ENCODE results near the gene FLT3LG. TPM values are rescaled to one million over a fixed set of nuclear protein-coding genes. Genes with fewer than 3 reads are reported as not detected.
A peak's percentile ranks its signal among the peaks of the same experiment; 100 is the strongest.

FLT3LG gene
- total and polyA plus RNA-seq, 2 experiments from 2014 or later: 1.3 to 4.6 TPM

GRCh38 chr19:49498475-49498874 is 24.5 kb downstream of the FLT3LG start:
- Histone ChIP-seq H3K9me3 (ENCODE audit: low read depth) (no peaks in the 10 kb centered on the region), H3K79me2 (ENCODE audit: insufficient read depth) (peaks cover 29% of the 10 kb centered on the region), H3K4me3 (peak overlapping the region; percentile 91; the same call in 1 of the 2 replicates), H3K36me3 (ENCODE audit: low read depth) (peaks cover 19% of the 10 kb centered on the region), H2AFZ (no peak overlapping the region), H3K27me3 (replicated peaks; ENCODE audit: insufficient read depth) (no peaks in the 10 kb centered on the region), H3K4me1 (ENCODE audit: insufficient read depth) (peaks cover 17% of the 10 kb centered on the region), H3K27ac (no peak overlapping the region), H3K4me2 (ENCODE audit: unreplicated experiment) (peak overlapping the region; percentile 96), H4K20me1 (ENCODE audit: insufficient read depth) (0 out of 2 replicates have a peak, but pooled peaks cover 9% of the 10 kb centered on the region), H3F3A (ENCODE audit: insufficient read depth) (peaks cover 46% of the 10 kb centered on the region), H3K9me2 (ENCODE audit: insufficient read depth) (no peaks in the 10 kb centered on the region), H3K9ac (peak overlapping the region; percentile 96; the same call in 1 of the 2 replicates)
- WGBS, 2 experiments (ENCODE audit: low coverage in 1 of 2, low lambda C conversion rate in 2 of 2, missing lambda C conversion rate in 2 of 2): 65 to 69% methylated on average over 7 of the region's 7 CpGs
- TF ChIP-seq EZH2 (IDR thresholded peaks at IDR 0.05; ENCODE audit: insufficient read depth, poor library complexity, severe bottlenecking) (no peak), EZH2phosphoT487 (IDR thresholded peaks at IDR 0.05; ENCODE audit: insufficient read depth, low read depth) (no peak)
- DNase-seq: no peak
- in situ Hi-C loops (cut with MboI): no loop called here

- DNase-seq: no peak
- H3K9me2 ChIP-seq (ENCODE audit: insufficient read depth): no peaks in the 10 kb centered on the region
- no peaks in the 10 kb centered on the region for H3K9me3 ChIP-seq (ENCODE audit: low read depth)
- H2AFZ ChIP-seq: no peak overlapping the region
- WGBS, 2 experiments (ENCODE audit: low coverage in 1 of 2, low lambda C conversion rate in 2 of 2, missing lambda C conversion rate in 2 of 2): 70 to 75% methylated on average over 9 to 19 of the region's 19 CpGs
- H3F3A ChIP-seq (ENCODE audit: insufficient read depth): peaks cover 45% of the 10 kb centered on the region
- peaks cover 19% of the 10 kb centered on the region for H3K36me3 ChIP-seq (ENCODE audit: low read depth)
- peaks cover 17% of the 10 kb centered on the region for H3K4me1 ChIP-seq (ENCODE audit: insufficient read depth)
- H3K4me3 ChIP-seq: no peak overlapping the region
- peak overlapping the region; percentile 96; the same call in 1 of the 2 replicates for H3K9ac ChIP-seq
- in situ Hi-C loops (cut with MboI): no loop called here
- no peak overlapping the region for H3K27ac ChIP-seq
- 0 out of 2 replicates have a peak, but pooled peaks cover 9% of the 10 kb centered on the region for H4K20me1 ChIP-seq (ENCODE audit: insufficient read depth)
- peaks cover 29% of the 10 kb centered on the region for H3K79me2 ChIP-seq (ENCODE audit: insufficient read depth)
- no peak overlapping the region for H3K4me2 ChIP-seq (ENCODE audit: unreplicated experiment)
- H3K27me3 ChIP-seq (replicated peaks; ENCODE audit: insufficient read depth): no peaks in the 10 kb centered on the region
- TF ChIP-seq EZH2 (IDR thresholded peaks at IDR 0.05; ENCODE audit: insufficient read depth, poor library complexity, severe bottlenecking): no peak
- no peak for TF ChIP-seq EZH2phosphoT487 (IDR thresholded peaks at IDR 0.05; ENCODE audit: insufficient read depth, low read depth)
Measured at GRCh38 chr19:49499030-49499670, 25.1 kb downstream of the FLT3LG start.

DNA sequence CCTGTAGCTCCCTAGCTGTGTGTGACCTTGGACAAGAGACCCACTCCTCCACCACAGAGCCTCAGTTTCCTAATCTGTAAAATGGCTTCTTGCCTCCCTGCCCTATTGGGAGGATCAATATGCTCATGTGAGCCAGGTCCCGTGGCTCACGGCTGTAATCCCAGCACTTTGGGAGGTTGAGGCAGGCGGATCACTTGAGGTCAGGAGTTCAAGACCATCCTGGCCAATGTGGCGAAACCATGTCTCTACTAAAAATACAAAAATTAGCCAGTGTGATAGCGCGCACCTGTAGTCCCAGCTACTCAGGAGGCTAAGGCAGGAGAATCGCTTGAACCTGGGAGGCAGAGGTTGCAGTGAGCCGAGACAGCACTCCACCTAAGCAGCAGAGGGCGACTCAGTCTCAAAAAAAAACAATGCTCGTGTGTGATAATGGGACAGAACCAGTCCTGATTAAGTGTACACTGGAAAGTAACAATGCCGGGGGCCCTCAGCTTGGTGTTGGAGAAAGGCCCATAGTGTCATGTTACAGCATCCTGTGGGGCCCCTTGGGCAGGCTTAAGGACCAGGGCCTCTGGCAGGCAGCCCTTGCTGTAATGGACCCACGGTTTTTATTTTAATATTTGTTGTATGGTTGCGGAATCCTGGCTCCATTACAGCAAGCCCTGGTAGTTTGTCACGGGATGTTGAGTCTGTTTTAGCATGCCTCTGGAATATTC is 29.0 kb downstream of the FLT3LG start:
- Histone ChIP-seq H3F3A (ENCODE audit: insufficient read depth) (peaks cover 27% of the 10 kb centered on the region), H3K4me3 (no peak overlapping the region), H3K9me2 (ENCODE audit: insufficient read depth) (no peaks in the 10 kb centered on the region), H3K9ac (0 out of 2 replicates have a peak overlapping the region, but pooled peaks have one; percentile 0), H3K9me3 (ENCODE audit: low read depth) (no peaks in the 10 kb centered on the region), H3K27ac (no peak overlapping the region), H3K79me2 (ENCODE audit: insufficient read depth) (peaks cover 11% of the 10 kb centered on the region), H4K20me1 (ENCODE audit: insufficient read depth) (0 out of 2 replicates have a peak, but pooled peaks cover 4% of the 10 kb centered on the region), H2AFZ (peak overlapping the region; percentile 55), H3K36me3 (ENCODE audit: low read depth) (peaks cover 12% of the 10 kb centered on the region), H3K27me3 (replicated peaks; ENCODE audit: insufficient read depth) (no peaks in the 10 kb centered on the region), H3K4me2 (ENCODE audit: unreplicated experiment) (peak overlapping the region; percentile 13), H3K4me1 (ENCODE audit: insufficient read depth) (peaks cover 10% of the 10 kb centered on the region)
- WGBS, 2 experiments (ENCODE audit: low coverage in 1 of 2, low lambda C conversion rate in 2 of 2, missing lambda C conversion rate in 2 of 2): 42 to 45% methylated on average over 14 of the region's 14 CpGs
- TF ChIP-seq EZH2 (IDR thresholded peaks at IDR 0.05; ENCODE audit: insufficient read depth, poor library complexity, severe bottlenecking) (no peak), EZH2phosphoT487 (IDR thresholded peaks at IDR 0.05; ENCODE audit: insufficient read depth, low read depth) (no peak)
- DNase-seq: peak; percentile 83
- in situ Hi-C loops (cut with MboI): no loop called here

GRCh38 chr19:49503582-49503962 is 29.6 kb downstream of the FLT3LG start:
- Histone ChIP-seq H3K27ac (no peak overlapping the region), H2AFZ (peak overlapping the region; percentile 55), H3K36me3 (ENCODE audit: low read depth) (peaks cover 7% of the 10 kb centered on the region), H3K9ac (0 out of 2 replicates have a peak overlapping the region, but pooled peaks have one; percentile 0), H4K20me1 (ENCODE audit: insufficient read depth) (0 out of 2 replicates have a peak, but pooled peaks cover 4% of the 10 kb centered on the region), H3K4me3 (no peak overlapping the region), H3K79me2 (ENCODE audit: insufficient read depth) (peaks cover 6% of the 10 kb centered on the region), H3F3A (ENCODE audit: insufficient read depth) (peaks cover 22% of the 10 kb centered on the region), H3K4me1 (ENCODE audit: insufficient read depth) (peaks cover 4% of the 10 kb centered on the region; the same call in 1 of the 2 replicates), H3K9me3 (ENCODE audit: low read depth) (no peaks in the 10 kb centered on the region), H3K27me3 (replicated peaks; ENCODE audit: insufficient read depth) (no peaks in the 10 kb centered on the region), H3K4me2 (ENCODE audit: unreplicated experiment) (no peak overlapping the region), H3K9me2 (ENCODE audit: insufficient read depth) (no peaks in the 10 kb centered on the region)
- no peak for DNase-seq
- 72 to 77% methylated on average over 9 of the region's 9 CpGs for WGBS, 2 experiments (ENCODE audit: low coverage in 1 of 2, low lambda C conversion rate in 2 of 2, missing lambda C conversion rate in 2 of 2)
- in situ Hi-C loops (cut with MboI): no loop called here
- no peak for TF ChIP-seq EZH2 (IDR thresholded peaks at IDR 0.05; ENCODE audit: insufficient read depth, poor library complexity, severe bottlenecking)
- TF ChIP-seq EZH2phosphoT487 (IDR thresholded peaks at IDR 0.05; ENCODE audit: insufficient read depth, low read depth): no peak

Measured in GM23248 (cell line).